RWPE1 (cell line): ENCODE results near the gene TELO2.

Source experiments
- CTCF ChIA-PET: fragments of 350-600 bp; sonication (Branson Sonifier 250); formaldehyde crosslinking; extraction: SDS; loops from one replicate; lab custom pipeline; 2021; lab: Yijun Ruan, JAX
- POLR2A ChIA-PET: fragments of 400-600 bp; formaldehyde crosslinking; extraction: SDS; loops from one replicate; lab custom pipeline; 2020; ENCODE audit warnings: antibody characterized with exemption; ENCODE audit not compliant: low non-redundant PET; lab: Yijun Ruan, JAX
- DNase-seq: peaks from one replicate; pipeline ENCODE4 v3.0.0; 2012; ENCODE audit warnings: low spot score
- H3K27ac ChIP-seq: fragments of 450-650 bp; 2 replicates; pipeline ENCODE4 v1.5.1; 2017
- CTCF ChIP-seq: fragments of 450-650 bp; conservative IDR thresholded peaks from 2 replicates; pipeline ENCODE4 v1.5.1; 2017; ENCODE audit warnings: low read depth, mild to moderate bottlenecking

Gene TELO2

GRCh38 chr16:1501630-1502029 is 8.5 kb downstream of the TELO2 start:
- no peak overlapping the region for H3K27ac ChIP-seq
- TF ChIP-seq CTCF: no peak
- DNase-seq: no peak
- POLR2A ChIA-PET: no interaction called here
- CTCF ChIA-PET: interaction anchor here (0.9 kb wide), 1 partner anchor 19 kb away, joined by 3 read pairs; no protein-coding TSS in a partner anchor

DNA sequence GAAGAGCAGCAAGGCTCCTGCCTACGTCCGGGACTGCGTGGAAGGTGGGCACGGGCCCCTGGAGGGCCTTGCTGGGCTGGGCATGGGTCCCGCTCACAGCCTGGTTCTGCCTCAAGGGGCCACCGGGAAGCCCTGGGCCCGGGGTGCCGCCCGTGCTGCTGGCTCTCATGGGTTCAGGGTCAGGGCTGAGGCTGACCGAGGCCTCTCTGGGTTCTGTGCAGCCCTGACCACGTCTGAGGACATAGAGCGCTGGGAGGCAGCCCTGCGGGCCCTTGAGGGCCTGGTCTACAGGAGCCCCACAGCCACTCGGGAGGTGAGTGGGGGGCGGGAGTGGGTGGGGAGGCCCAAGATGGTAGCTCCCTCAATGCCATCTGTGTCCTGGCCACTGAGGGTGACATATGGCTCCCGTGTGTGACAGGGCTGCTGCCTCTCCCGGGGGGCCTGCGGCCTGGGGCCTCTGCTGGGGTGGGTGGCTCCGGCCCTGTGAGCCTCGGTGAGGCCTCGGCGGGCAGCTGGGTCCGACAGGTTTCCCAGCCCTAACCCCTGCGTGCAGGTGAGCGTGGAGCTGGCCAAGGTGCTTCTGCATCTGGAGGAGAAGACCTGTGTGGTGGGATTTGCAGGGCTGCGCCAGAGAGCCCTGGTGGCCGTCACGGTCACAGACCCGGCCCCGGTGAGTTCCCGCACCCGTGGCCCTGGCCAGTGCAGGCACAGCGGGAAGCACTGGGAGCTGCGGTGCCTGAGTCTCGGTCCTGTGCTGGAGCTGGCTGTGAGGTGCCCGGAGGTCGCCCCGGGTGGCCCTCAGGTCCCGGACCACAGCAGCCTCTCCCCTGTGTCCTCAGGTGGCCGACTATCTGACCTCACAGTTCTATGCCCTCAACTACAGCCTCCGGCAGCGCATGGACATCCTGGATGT is 9.2 kb downstream of the TELO2 start:
- no peak for TF ChIP-seq CTCF
- no peak overlapping the region for H3K27ac ChIP-seq
- no peak for DNase-seq
- ChIA-PET CTCF (interaction anchor here (0.9 kb wide), 1 partner anchor 18 kb away, joined by 3 read pairs; no protein-coding TSS in a partner anchor), POLR2A (no interaction called here)

GRCh38 chr16:1503110-1503955 is 10.2 kb downstream of the TELO2 start:
- POLR2A ChIA-PET: no interaction called here
- no peak for DNase-seq
- CTCF ChIA-PET: no interaction called here
- H3K27ac ChIP-seq: no peak overlapping the region
- no peak for TF ChIP-seq CTCF

- CTCF ChIA-PET: no interaction called here
- POLR2A ChIA-PET: interaction anchor here (0.5 kb wide), 1 partner anchor 34 kb away, joined by 3 read pairs; no protein-coding TSS in a partner anchor
- no peak for DNase-seq
- H3K27ac ChIP-seq: 0 out of 2 replicates have a peak overlapping the region, but pooled peaks have one; percentile 1
- no peak for TF ChIP-seq CTCF
Measured at GRCh38 chr16:1505073-1505844, 12.1 kb downstream of the TELO2 start.

- POLR2A ChIA-PET: no interaction called here
- CTCF ChIA-PET: no interaction called here
- no peak for DNase-seq
- TF ChIP-seq CTCF: no peak
- H3K27ac ChIP-seq: no peak overlapping the region
Measured at GRCh38 chr16:1505912-1506311, 12.8 kb downstream of the TELO2 start.
